GM12872 (cell line): ENCODE measurements around the gene ARF4.

Experiments used
- CTCF ChIP-seq: IDR thresholded peaks from 3 replicates; pipeline ENCODE4 v1.5.1; 2011; ENCODE audit warnings: low read depth, mild to moderate bottlenecking, low read length, moderate library complexity; ENCODE audit not compliant: insufficient read depth

The ARF4 gene

DNA sequence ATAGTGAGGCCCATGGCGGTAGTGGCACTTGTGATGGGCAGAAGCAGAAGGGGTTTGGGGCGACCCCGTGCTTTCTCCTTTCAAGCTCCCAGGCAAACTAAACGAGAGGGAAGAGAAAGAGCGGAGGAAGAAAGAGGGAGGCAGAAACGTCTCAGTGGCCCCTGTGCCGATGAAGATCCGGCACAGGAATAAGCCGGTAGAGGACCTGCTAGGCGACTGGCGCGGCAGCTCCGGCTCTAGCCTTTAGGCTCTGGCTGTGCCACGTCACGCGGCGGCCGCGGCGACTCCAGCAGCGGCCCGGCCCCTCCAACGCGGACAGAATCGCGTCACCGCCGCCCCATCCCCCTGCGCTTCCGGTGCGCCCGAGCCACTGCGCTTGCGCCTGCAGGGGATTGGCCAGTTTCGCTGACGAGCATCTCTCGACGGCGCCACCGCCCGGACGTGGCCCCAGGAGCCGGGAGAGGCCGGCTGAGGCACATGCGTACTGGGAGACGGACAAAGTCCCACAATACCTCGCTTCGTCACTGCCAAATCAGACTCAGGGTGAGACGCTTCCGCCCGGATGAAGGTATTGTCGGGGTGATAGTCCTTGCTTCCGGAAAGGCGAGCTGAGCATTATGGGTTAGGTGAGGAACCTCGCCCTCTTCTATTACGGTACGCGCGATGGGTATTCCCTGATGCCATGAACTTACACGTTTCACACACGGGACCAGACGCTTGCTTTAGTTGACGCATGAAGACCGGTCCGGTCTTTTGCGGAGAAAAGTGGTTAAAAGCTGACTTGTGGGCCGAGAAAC lies at the start of gene ARF4:
Gene ARF4 (minus strand): TSS at position 218 of the 797 bp plus-strand sequence. CDS start 204 bp downstream, at position 14.
- TF ChIP-seq CTCF: peak; percentile 19; the same call in 1 of the 3 replicates

GRCh38 chr3:57646723-57647122 lies 49.6 kb upstream of the ARF4 start:
- TF ChIP-seq CTCF: no peak

- no peak for TF ChIP-seq CTCF
These were observed 47.6 kb upstream of the ARF4 start for GRCh38 chr3:57644740-57645139.

DNA sequence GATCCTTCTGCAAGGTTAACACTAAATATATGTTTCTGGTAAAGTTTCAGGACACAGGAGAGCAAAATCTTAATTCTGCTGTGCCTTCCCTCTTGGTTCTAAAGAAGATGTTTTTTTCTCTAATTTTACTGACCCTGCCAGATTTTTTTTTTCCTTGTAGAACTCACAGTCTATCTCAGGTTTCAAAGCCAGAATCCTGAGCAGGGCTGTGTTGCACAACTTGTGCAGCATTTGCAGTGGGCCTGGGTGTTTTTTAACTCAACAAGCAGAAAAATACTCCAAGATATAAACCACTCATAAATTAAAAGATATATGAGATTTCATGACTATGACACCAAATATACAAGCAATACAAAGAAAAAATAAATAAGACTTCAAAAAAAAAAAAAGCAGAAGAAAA lies 40.2 kb upstream of the ARF4 start:
- TF ChIP-seq CTCF: no peak

DNA sequence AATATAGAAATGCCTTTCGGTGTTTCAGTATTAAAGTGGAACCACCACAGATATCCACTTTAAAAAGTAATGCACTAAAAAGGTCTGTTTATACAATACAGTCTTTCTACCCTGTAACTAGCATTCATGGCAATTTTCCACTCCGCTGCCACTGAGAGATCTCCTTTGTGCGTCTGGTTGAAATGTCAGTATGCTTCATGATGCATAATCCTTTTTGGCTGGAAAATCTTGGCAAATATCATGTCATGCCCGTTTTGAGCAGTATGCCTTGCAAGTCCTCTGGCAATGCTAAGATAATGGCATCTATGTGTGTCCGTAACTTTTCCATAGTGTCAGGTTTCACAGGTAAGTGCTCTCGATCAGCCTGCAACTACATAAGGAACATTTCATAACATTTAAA lies 30.8 kb upstream of the ARF4 start:
- no peak for TF ChIP-seq CTCF

- TF ChIP-seq CTCF: no peak
These were observed 27.7 kb upstream of the ARF4 start for GRCh38 chr3:57624801-57625200.

DNA sequence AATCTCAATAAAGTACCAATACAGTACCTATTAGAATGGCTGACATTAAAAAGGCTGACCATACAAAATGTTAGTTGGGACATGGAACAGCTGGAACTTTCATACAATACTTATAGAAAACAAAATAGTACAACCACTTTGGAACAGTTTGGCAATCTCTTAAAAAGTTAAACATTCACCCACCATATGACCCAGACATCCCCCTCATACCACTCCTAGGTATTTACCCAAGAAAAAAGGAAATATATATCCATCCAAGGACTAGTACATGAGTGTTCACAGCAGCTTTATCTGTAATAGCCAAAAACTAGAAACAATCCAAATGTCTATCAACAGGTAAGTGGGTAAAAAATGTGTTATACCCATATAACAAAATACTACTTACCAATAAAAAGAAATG lies 25.2 kb upstream of the ARF4 start:
- TF ChIP-seq CTCF: no peak
